SU-DHL-6 (cell line): ENCODE results near the gene PLXNB1.

Experiments used
- H2AFZ ChIP-seq: fragments of 200-600 bp; sonication (generic); 2 replicates; pipeline ENCODE4 v1.6.1; 2014; ENCODE audit warnings: low read depth, mild to moderate bottlenecking, moderate library complexity, mixed read lengths, antibody characterized with exemption, low read length; ENCODE audit not compliant: severe bottlenecking
- H3F3A ChIP-seq: fragments of 200-600 bp; shearing (Covaris generic); 2 replicates; pipeline ENCODE4 v1.6.0; 2016; ENCODE audit warnings: antibody characterized with exemption, mild to moderate bottlenecking; ENCODE audit not compliant: insufficient read depth
- H3K27ac ChIP-seq: fragments of 200-600 bp; sonication (generic); 2 replicates; pipeline ENCODE4 v1.5.1; 2016; ENCODE audit warnings: low read depth, mild to moderate bottlenecking, low read length, moderate library complexity, mixed read lengths
- H3K27me3 ChIP-seq: fragments of 200-600 bp; sonication (generic), shearing (Covaris generic); 2 replicates; pipeline ENCODE4 v1.6.0; 2014; ENCODE audit warnings: mild to moderate bottlenecking, low read length
- H3K36me3 ChIP-seq: fragments of 200-600 bp; sonication (generic); 2 replicates; pipeline ENCODE4 v1.6.1; 2014; ENCODE audit warnings: mild to moderate bottlenecking, low read length, mixed read lengths
- H3K4me2 ChIP-seq: fragments of 300-600, 200-600 bp; shearing (Covaris generic), sonication (generic); 2 replicates; pipeline ENCODE4 v1.6.0; 2014; ENCODE audit warnings: low read length, low read depth, mild to moderate bottlenecking; ENCODE audit not compliant: poor library complexity, severe bottlenecking
- H3K4me3 ChIP-seq: fragments of 200-600 bp; sonication (generic); 2 replicates; pipeline ENCODE4 v1.5.1; 2014; ENCODE audit warnings: antibody characterized with exemption, low read length, mild to moderate bottlenecking, mixed read lengths; ENCODE audit not compliant: insufficient read depth, poor library complexity, severe bottlenecking
- H3K79me2 ChIP-seq: fragments of 200-600 bp; sonication (generic); 2 replicates; pipeline ENCODE4 v1.6.1; 2014; ENCODE audit warnings: mild to moderate bottlenecking, low read length, moderate library complexity; ENCODE audit not compliant: insufficient read depth
- H3K9ac ChIP-seq: fragments of 200-600 bp; sonication (generic); 2 replicates; pipeline ENCODE4 v1.7.0; 2014; ENCODE audit warnings: mild to moderate bottlenecking, low read length
- H3K9me2 ChIP-seq: fragments of 200-600 bp; sonication (generic); replicated peaks from 2 replicates; pipeline ENCODE4 v1.6.1; 2014; ENCODE audit warnings: low read length; ENCODE audit not compliant: insufficient read depth
- H3K9me3 ChIP-seq: fragments of 200-600 bp; sonication (generic); 2 replicates; pipeline ENCODE4 v1.6.1; 2014; ENCODE audit warnings: low read length, mixed read lengths; ENCODE audit not compliant: insufficient read depth
- H4K20me1 ChIP-seq: fragments of 200-600 bp; sonication (generic); 2 replicates; pipeline ENCODE4 v1.6.1; 2014; ENCODE audit warnings: low read depth, mild to moderate bottlenecking, antibody characterized with exemption, low read length, moderate library complexity, mixed read lengths
- CTCF ChIP-seq: fragments of 200-600 bp; sonication (generic); IDR thresholded peaks from one replicate; pipeline ENCODE4 v1.5.1; 2017; ENCODE audit warnings: antibody characterized with exemption, mild to moderate bottlenecking, low read length, moderate library complexity; ENCODE audit not compliant: insufficient read depth, poor library complexity, severe bottlenecking
- EZH2phosphoT487 ChIP-seq: fragments of 200-600 bp; sonication (generic), shearing (Covaris generic); conservative IDR thresholded peaks from 2 replicates; pipeline ENCODE4 v1.6.1; 2018; ENCODE audit warnings: mild to moderate bottlenecking, antibody characterized with exemption, low read length, moderate library complexity, mixed read lengths

Gene PLXNB1

GRCh38 chr3:48437812-48438211 lies 7.9 kb upstream of the PLXNB1 start:
- H3K27me3 ChIP-seq: no peaks in the 10 kb centered on the region
- H2AFZ ChIP-seq: no peak overlapping the region
- no peaks in the 10 kb centered on the region for H3K9me2 ChIP-seq
- H3F3A ChIP-seq: peaks cover 25% of the 10 kb centered on the region
- no peaks in the 10 kb centered on the region for H4K20me1 ChIP-seq
- peaks cover 29% of the 10 kb centered on the region for H3K79me2 ChIP-seq
- no peak overlapping the region for H3K27ac ChIP-seq
- H3K36me3 ChIP-seq: 0 out of 2 replicates have a peak, but pooled peaks cover 5% of the 10 kb centered on the region
- TF ChIP-seq CTCF: no peak
- no peak for TF ChIP-seq EZH2phosphoT487
- H3K4me2 ChIP-seq: no peak overlapping the region
- no peak overlapping the region for H3K9ac ChIP-seq
- no peak overlapping the region for H3K4me3 ChIP-seq
- H3K9me3 ChIP-seq: no peaks in the 10 kb centered on the region

- H4K20me1 ChIP-seq: no peaks in the 10 kb centered on the region
- H3K9ac ChIP-seq: no peak overlapping the region
- peaks cover 23% of the 10 kb centered on the region for H3K79me2 ChIP-seq
- H3K4me2 ChIP-seq: no peak overlapping the region
- TF ChIP-seq CTCF (no peak), EZH2phosphoT487 (no peak)
- no peaks in the 10 kb centered on the region for H3K9me2 ChIP-seq
- H3K27me3 ChIP-seq: no peaks in the 10 kb centered on the region
- H3K9me3 ChIP-seq: no peaks in the 10 kb centered on the region
- peak overlapping the region; percentile 6; the same call in 1 of the 2 replicates for H3K27ac ChIP-seq
- 0 out of 2 replicates have a peak, but pooled peaks cover 5% of the 10 kb centered on the region for H3K36me3 ChIP-seq
- no peak overlapping the region for H2AFZ ChIP-seq
- H3F3A ChIP-seq: peaks cover 20% of the 10 kb centered on the region
- H3K4me3 ChIP-seq: no peak overlapping the region
Observed at GRCh38 chr3:48436855-48437254, 7.0 kb upstream of the PLXNB1 start.

- no peak for TF ChIP-seq EZH2phosphoT487
- no peak for TF ChIP-seq CTCF
- H4K20me1 ChIP-seq: no peaks in the 10 kb centered on the region
- H3F3A ChIP-seq: peaks cover 17% of the 10 kb centered on the region
- H3K9me2 ChIP-seq: no peaks in the 10 kb centered on the region
- 0 out of 2 replicates have a peak, but pooled peaks cover 1% of the 10 kb centered on the region for H3K36me3 ChIP-seq
- H3K9ac ChIP-seq: no peak overlapping the region
- no peak overlapping the region for H2AFZ ChIP-seq
- H3K4me2 ChIP-seq: no peak overlapping the region
- H3K79me2 ChIP-seq: peaks cover 19% of the 10 kb centered on the region
- H3K27me3 ChIP-seq: no peaks in the 10 kb centered on the region
- no peak overlapping the region for H3K4me3 ChIP-seq
- H3K27ac ChIP-seq: peak overlapping the region; percentile 6; the same call in 1 of the 2 replicates
- H3K9me3 ChIP-seq: no peaks in the 10 kb centered on the region
Observed at GRCh38 chr3:48436477-48436787, 6.5 kb upstream of the PLXNB1 start.
